GM18873 (cell line): ENCODE measurements around the gene NAALAD2.
"Not testable (repeated sequence)": the region's sequence is repeated elsewhere in the genome, so short reads cannot be mapped to it uniquely, and the experiment has no call there.

Experiments
- ATAC-seq: cut with Tn5 transposase; IDR thresholded peaks from one replicate; pipeline ENCODE4 v1.9.1; 2021; ENCODE audit warnings: mild to moderate bottlenecking, moderate library complexity, moderate number of reproducible peaks; ENCODE audit not compliant: unreplicated experiment, low FRiP score

NAALAD2 gene

GRCh38 chr11:90189011-90189410, 54.5 kb downstream of the NAALAD2 start:
- ATAC-seq = no peak

GRCh38 chr11:90192869-90193582, 58.6 kb downstream of the NAALAD2 start:
- ATAC-seq = no peak

GRCh38 chr11:90197377-90197776, 62.9 kb downstream of the NAALAD2 start:
- no peak for ATAC-seq

- no peak for ATAC-seq
Measured at GRCh38 chr11:90202342-90202741, 67.9 kb downstream of the NAALAD2 start.

- no peak for ATAC-seq
Measured at GRCh38 chr11:90204407-90204806, 69.9 kb downstream of the NAALAD2 start.

- peak; percentile 86 for ATAC-seq
Measured at GRCh38 chr11:90204832-90205646, 70.6 kb downstream of the NAALAD2 start.

GRCh38 chr11:90207992-90208391, 73.5 kb downstream of the NAALAD2 start:
- not testable (repeated sequence) for ATAC-seq

- ATAC-seq = no peak
Measured at GRCh38 chr11:90208857-90209256, 74.4 kb downstream of the NAALAD2 start.

GRCh38 chr11:90213322-90213721, 78.9 kb downstream of the NAALAD2 start:
- ATAC-seq = no peak

- ATAC-seq = no peak
Measured at GRCh38 chr11:90216611-90217010, 82.1 kb downstream of the NAALAD2 start.

GRCh38 chr11:90218606-90219005, 84.1 kb downstream of the NAALAD2 start:
- ATAC-seq = no peak

GRCh38 chr11:90219438-90219837, 85.0 kb downstream of the NAALAD2 start:
- ATAC-seq = no peak

- no peak for ATAC-seq
Measured at GRCh38 chr11:90220391-90220790, 85.9 kb downstream of the NAALAD2 start.

- ATAC-seq = no peak
Measured at GRCh38 chr11:90221803-90222458, 87.5 kb downstream of the NAALAD2 start.

GRCh38 chr11:90222459-90223247, 88.2 kb downstream of the NAALAD2 start, which contains the start of gene CHORDC1:
Gene CHORDC1, minus strand, starts transcription at chr11:90223049. Its CDS starts 95 bp downstream, at chr11:90222954.
- ATAC-seq = peak; percentile 93

- ATAC-seq = no peak
Measured at GRCh38 chr11:90223248-90223585, 88.8 kb downstream of the NAALAD2 start.

- no peak for ATAC-seq
Measured at GRCh38 chr11:90228056-90228455, 93.6 kb downstream of the NAALAD2 start.

GRCh38 chr11:90229791-90230190, 95.3 kb downstream of the NAALAD2 start:
- ATAC-seq = no peak

GRCh38 chr11:90234977-90235376, 100.5 kb downstream of the NAALAD2 start:
- ATAC-seq = no peak

- ATAC-seq = no peak
Measured at GRCh38 chr11:90235526-90235925, 101.1 kb downstream of the NAALAD2 start.
